ENCODE measurements around the gene BTBD2.

Gene BTBD2

GRCh38 chr19:1985588-1986356, 29.7 kb downstream of the BTBD2 start:
- DNase-seq (ENCODE audit: low spot score), result no peak

- no peak for DNase-seq (ENCODE audit: low spot score)
Measured at GRCh38 chr19:1984357-1984756, 31.2 kb downstream of the BTBD2 start.

GRCh38 chr19:1981253-1981652, 34.3 kb downstream of the BTBD2 start:
- DNase-seq (ENCODE audit: low spot score), result no peak

- no peak for DNase-seq (ENCODE audit: low spot score)
Measured at GRCh38 chr19:1980809-1981181, 34.7 kb downstream of the BTBD2 start.

DNA sequence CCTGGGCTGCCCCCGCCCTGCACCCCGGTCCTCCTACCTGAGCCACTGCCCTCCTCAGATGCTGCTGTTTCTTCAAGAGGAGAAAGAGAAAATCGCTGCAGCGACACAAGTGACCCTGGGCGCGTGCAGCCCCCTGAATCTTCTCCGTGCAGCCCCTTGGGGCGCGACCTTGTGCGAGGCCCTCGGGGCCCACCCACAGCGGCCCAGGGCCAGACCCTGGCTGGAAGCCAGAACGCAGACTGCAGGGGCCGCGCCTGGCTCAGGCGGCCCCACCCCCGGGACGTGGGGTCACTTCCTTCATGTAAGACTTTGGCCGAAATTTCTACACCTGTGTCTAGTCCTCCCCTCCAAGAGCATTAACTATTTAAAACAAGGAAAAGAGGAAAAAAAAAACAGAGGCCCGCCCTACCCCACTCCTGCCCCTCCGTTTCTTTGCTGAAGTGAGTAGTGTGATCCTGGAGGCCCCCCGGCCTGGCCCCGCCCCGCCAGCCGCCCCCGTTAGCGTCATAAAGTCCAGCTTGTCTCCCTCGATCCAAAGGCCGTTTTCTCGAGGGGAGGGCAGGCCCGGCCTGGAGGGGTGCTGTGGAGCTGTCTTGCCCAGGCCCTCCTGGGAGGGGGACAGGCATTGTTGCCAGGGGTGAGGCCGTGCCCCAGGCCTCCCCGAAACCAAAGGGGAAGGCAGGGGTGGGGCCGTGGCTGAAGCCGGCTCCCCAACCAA, 35.3 kb downstream of the BTBD2 start:
- DNase-seq (ENCODE audit: low spot score), result no peak

- DNase-seq (ENCODE audit: low spot score), result no peak
Measured at GRCh38 chr19:1979642-1980041, 35.9 kb downstream of the BTBD2 start.

DNA sequence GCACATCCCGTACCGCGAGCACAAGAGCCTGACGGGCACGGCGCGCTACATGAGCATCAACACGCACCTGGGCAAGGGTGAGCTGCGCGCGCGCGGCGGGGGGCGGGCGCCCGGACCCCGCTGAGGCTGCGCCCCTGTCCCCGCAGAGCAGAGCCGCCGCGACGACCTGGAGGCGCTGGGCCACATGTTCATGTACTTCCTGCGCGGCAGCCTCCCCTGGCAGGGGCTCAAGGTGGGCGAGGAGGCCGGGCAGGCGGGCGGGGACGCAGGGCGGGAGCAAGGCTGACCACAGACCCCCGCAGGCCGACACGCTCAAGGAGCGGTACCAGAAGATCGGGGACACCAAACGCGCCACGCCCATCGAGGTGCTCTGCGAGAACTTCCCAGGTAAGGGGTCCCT, 36.5 kb downstream of the BTBD2 start:
- no peak for DNase-seq (ENCODE audit: low spot score)

- no peak for DNase-seq (ENCODE audit: low spot score)
Measured at GRCh38 chr19:1978346-1978894, 37.1 kb downstream of the BTBD2 start.

- DNase-seq (ENCODE audit: low spot score), result no peak
Measured at GRCh38 chr19:1977120-1977519, 38.4 kb downstream of the BTBD2 start.

- no peak for DNase-seq (ENCODE audit: low spot score)
Measured at GRCh38 chr19:1975162-1975480, 40.4 kb downstream of the BTBD2 start.

- DNase-seq (ENCODE audit: low spot score), result no peak
Measured at GRCh38 chr19:1974381-1975161, 40.9 kb downstream of the BTBD2 start.

DNA sequence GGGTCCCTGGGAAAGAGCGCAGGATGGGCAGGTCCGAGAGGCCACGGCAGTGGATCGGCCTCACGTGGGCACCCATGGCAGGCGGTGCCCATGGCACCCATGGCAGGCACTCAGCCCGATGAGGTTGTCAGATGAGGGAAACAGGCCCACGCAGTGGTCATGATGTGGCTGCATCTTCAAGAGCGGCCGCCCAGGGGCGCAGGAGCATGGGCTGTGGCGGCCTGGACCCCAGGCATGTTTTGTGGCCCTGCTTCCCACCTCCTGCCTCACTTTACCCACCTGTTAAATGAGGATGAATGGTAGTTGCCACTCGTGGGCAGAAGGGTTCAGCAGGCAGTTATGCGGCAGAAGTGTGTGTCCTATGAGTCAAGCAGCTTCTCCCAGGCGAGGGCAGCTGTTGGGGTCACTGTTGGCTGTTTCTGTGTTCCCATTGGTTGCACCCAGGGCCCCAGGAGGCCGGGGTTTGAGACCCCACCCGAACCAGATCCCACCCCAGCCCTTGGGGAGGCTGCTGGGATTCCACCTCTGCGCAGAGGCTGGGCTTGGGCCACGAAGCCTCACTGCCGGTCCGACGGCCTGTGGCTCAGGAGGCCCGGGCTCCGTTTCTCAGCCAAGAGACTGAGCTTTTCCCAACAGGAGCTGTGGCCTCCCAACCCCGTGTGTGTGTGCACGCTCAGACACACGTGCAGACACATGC, 44.6 kb downstream of the BTBD2 start:
- DNase-seq (ENCODE audit: low spot score), result no peak

DNA sequence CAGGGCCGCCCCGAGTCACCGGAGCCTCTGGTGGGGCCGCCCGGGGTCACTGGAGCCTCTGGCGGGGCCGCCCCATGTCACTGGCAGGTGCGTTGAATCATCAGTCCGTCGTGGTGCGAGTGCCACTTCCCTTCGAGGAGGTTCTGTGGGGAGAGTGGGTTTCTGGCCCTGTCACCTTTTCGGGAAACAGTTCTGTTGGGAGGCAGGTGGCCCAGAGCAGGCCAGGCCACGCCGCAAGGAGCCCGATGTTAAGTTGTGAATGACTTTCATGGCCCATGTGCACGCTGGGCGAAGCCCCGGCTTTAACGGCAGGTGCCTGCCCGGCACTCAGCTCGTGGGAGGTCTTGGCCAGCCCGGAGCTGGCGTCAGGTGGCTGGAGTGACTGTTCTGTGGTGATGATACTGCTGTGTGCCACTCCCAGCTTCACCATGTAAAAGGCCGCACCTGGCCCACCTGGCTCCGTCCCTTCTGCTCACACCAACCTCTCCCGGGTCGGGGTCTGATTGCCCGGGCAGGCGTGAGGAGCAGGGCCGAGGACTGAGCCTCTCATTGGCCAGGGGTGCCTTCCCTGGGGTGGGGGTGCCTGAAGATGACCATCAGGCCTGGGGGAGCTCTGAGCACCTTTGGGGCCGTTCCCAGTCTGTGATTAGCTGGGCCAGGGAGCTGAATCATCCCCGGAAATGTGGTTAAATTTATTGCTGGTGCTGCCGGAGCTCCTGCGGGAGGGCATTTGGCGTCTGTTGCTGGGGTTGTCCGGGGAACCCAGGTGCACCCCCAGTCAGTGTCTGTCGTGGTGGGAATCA, 45.3 kb downstream of the BTBD2 start:
- no peak for DNase-seq (ENCODE audit: low spot score)

DNA sequence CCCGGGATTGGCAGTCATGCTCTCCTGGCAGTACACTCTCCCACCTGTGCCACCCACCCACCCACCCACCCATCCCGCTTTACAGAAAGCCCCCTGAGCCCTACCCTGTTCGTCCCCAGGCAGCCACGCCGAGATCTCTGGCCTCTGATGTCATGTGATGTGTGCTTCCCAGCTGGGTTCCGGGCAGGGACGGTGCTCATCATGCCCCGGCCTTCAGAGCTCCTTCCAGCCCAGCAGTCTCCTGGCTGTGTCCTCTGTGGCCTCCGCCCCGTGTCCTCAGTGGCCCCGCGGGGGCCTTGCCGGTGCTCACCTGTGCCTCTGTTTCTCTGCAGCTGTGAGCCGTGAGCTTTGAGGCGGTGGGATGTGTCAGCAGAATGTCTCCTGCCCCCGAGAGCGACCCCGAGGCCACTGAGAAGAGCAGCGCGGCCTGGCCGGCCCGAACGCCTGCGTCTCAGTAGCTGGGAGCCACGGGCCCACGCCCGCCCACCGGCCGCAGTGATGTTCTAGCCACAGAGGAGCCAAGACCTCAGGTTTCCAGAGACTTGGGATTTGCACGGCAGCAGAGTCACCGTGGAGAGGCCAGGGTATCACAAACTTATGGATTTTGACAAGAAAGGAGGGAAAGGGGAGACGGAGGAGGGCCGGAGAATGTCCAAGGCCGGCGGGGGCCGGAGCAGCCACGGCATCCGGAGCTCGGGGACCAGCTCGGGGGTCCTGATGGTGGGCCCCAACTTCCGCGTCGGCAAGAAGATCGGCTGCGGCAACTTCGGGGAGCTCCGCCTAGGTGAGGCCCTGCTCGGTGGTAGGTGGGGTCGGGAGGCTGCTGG, 46.1 kb downstream of the BTBD2 start:
- no peak for DNase-seq (ENCODE audit: low spot score)

- no peak for DNase-seq (ENCODE audit: low spot score)
Measured at GRCh38 chr19:1968279-1969175, 47.0 kb downstream of the BTBD2 start.

DNA sequence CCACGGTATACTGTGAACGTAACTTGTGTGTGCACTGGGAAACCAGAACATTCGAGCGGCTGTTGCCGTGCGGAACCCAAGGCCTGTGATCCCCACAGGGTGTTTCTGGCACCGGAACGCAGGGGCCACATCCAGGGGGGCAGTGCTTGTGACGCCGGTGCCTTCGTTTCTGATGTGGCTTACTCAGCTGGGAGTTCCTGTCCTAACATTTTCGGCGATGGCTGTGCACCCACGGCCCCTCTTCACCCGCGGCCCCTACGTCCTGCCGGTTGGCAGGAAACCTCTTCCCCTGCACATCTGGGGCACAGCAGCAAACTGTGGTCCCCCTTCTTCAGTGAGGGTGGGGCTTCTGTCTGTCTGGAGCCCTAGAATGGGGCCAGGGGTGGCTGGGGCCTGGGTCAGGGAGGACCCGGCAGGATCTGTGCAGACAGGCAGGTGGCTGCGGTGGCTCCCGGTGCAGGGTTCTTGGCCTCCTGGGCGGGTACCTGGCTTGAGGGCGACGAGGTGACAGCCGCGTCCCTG, 48.4 kb downstream of the BTBD2 start:
- no peak for DNase-seq (ENCODE audit: low spot score)

- no peak for DNase-seq (ENCODE audit: low spot score)
Measured at GRCh38 chr19:1962674-1963073, 52.8 kb downstream of the BTBD2 start.

GRCh38 chr19:1961000-1961883, 54.3 kb downstream of the BTBD2 start:
- no peak for DNase-seq (ENCODE audit: low spot score)
